Epithelial cell of proximal tubule (primary cell): Measurements from ENCODE around the gene AGBL4. TPM values are rescaled to one million over a fixed set of nuclear protein-coding genes. Genes with fewer than 3 reads are reported as not detected.

ENCODE experiments used
- DNase-seq: peaks from one replicate; pipeline ENCODE4 v3.0.0-alpha.2; 2011; ENCODE audit warnings: low read depth
- H3K4me3 ChIP-seq: 2 replicates; pipeline ENCODE4 v1.5.1; 2011; ENCODE audit warnings: low read depth, mild to moderate bottlenecking, low read length
- CTCF ChIP-seq: conservative IDR thresholded peaks from 2 replicates; pipeline ENCODE4 v1.5.1; 2012; ENCODE audit warnings: low read depth, mild to moderate bottlenecking, low read length
- total RNA-seq: library from RNA; depleted of rRNA; stranded (reverse); fragments of >200 nt; gene quantifications from 2 replicates; pipeline ENCODE4 v1.2.3, GENCODE V29; 2015

The AGBL4 gene
- total RNA-seq, 1 donor from 2014 or later = not detected

- H3K4me3 ChIP-seq = no peak overlapping the region
- TF ChIP-seq CTCF = no peak
- DNase-seq = no peak
These were observed 479.1 kb downstream of the AGBL4 start for GRCh38 chr1:49544615-49545014.

GRCh38 chr1:49541096-49541752 is 482.5 kb downstream of the AGBL4 start:
- no peak for DNase-seq
- no peak for TF ChIP-seq CTCF
- H3K4me3 ChIP-seq = no peak overlapping the region

DNA sequence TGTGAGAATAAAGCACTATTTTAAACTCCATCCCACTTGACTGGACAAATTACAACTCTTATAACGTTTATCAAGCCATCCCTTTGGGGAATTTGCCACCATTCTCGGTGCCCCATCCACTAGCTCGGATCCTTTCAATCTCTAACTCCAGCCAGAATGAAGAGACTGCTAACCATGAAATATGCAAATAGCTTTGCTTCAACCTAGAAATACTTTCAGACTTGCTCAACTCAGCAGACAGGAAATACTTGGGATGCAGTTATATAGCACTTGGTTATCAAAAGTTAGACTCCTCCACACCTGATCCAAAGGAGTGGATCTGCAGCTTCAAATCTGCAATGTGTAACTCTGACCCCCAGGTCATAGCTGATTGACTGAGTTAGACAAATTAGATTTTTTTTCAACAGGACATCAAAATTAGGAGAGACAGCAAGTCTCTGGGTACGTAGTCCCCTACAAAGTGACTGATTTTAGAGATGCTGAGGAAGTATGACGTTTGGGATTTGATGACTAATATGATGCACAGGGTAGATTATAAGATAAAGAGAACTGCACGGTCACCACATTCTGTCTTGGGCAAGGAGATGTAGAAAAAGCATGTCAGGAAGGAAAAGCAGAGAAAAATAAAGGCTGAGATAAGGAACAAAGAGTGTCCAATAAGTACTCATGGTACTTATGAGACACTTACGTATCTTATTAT is 496.0 kb downstream of the AGBL4 start:
- H3K4me3 ChIP-seq = no peak overlapping the region
- DNase-seq = no peak
- TF ChIP-seq CTCF = no peak

DNA sequence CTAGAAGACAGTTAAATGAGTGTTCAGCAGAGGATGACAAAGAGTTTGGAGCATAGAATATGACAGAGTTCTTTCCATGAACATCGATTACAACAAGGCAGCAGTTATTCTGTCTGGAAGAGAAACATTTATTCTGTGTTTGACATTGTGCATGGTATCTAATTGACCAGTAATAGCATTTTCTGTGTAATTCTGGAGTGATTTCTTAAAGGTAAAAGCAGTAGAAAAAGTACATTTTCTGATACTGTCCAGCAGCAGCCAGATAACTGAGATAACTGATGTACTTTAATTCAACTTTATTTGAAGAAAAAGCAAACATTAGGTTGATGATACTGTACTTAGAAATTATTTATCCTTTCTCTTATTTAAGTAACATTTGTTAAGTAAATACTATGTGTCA is 497.1 kb downstream of the AGBL4 start:
- no peak for TF ChIP-seq CTCF
- DNase-seq = no peak
- no peak overlapping the region for H3K4me3 ChIP-seq

DNA sequence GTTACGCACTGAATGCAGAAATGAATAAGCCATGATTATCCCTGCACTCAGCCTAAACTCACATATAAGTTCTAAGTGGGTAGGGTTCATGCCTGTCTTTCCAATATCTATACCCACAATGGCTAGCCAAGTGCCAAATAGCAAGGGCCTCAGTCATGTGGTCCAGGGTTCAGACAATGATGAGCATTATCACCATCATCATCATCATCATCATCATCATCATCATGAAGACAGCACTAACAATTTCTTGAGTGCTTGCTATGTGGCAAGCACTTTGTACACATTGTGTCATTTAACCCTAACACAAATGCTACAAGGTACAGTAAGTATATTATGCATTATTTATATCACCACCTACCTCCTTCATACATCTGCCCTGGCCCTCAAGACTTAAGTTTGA is 500.0 kb downstream of the AGBL4 start:
- no peak for TF ChIP-seq CTCF
- DNase-seq = no peak
- H3K4me3 ChIP-seq = no peak overlapping the region

GRCh38 chr1:49466961-49467360 is 556.8 kb downstream of the AGBL4 start:
- H3K4me3 ChIP-seq = no peak overlapping the region
- no peak for DNase-seq
- no peak for TF ChIP-seq CTCF
